GM19468 (cell line): ENCODE measurements around the gene FAM210A.

Source experiments
- ATAC-seq: cut with Tn5 transposase; IDR thresholded peaks from one replicate; pipeline ENCODE4 v1.9.1; 2021; ENCODE audit warnings: mild to moderate bottlenecking, moderate library complexity, moderate number of reproducible peaks; ENCODE audit not compliant: unreplicated experiment; ENCODE audit errors: extremely low read depth

The FAM210A gene

GRCh38 chr18:13649397-13650390, 76.7 kb downstream of the FAM210A start:
- no peak for ATAC-seq

- ATAC-seq = no peak
These were observed 78.6 kb downstream of the FAM210A start for GRCh38 chr18:13647761-13648160.

DNA sequence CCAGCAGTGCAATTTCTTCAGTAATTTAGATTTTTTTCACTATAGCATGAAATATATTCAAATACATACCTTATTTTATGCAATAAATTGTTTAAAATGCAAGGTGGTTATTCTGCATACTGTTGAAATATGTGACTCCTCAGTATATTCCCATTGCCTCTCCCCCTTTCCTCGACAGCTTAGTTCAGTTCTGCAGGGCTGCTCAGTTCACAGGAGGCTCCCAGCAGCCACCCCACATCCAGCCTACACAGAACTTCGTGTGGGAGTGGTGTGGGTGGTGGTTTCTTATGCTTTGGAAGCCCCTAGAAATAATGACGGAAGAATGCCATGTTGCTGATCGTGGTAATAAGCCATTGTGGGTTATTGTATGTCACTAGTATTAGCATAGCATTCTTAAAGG, 79.7 kb downstream of the FAM210A start:
- no peak for ATAC-seq

DNA sequence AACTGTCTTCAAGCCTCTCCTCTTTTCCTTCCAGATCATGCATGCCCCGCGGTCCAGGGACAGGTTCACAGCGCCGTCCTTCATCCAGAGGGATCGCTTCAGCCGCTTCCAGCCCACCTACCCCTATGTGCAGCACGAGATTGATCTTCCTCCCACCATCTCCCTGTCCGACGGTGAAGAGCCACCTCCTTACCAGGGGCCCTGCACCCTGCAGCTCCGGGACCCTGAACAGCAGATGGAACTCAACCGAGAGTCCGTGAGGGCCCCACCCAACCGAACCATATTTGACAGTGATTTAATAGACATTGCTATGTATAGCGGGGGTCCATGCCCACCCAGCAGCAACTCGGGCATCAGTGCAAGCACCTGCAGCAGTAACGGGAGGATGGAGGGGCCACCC, 81.3 kb downstream of the FAM210A start:
- no peak for ATAC-seq

DNA sequence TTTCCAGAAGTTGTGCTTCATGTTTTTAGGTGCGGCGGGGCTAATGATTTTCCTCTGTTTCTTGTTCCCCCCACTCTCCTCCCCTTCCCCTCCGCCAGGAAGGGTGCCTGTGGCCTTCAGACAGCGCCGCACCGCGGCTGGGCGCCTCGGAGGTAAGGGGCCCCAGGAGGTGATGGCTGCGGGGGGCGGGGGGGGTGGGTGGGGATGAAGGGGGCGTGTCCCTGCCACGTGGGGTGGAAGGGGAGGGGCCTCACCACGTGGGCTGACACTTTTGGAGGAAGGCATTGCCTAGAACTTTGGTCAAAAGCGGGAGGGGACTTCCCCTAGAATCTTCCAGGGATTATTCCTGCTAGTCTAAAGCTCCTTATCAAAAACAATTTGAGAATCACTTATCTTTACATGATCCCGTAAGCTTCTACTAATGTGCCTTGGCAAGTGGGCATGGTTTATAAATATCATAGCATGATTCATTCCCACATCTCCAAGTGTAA, 83.1 kb downstream of the FAM210A start:
- ATAC-seq = no peak

GRCh38 chr18:13642440-13642827, 83.9 kb downstream of the FAM210A start:
- ATAC-seq = no peak

GRCh38 chr18:13641551-13642439, 84.6 kb downstream of the FAM210A start:
- no peak for ATAC-seq

DNA sequence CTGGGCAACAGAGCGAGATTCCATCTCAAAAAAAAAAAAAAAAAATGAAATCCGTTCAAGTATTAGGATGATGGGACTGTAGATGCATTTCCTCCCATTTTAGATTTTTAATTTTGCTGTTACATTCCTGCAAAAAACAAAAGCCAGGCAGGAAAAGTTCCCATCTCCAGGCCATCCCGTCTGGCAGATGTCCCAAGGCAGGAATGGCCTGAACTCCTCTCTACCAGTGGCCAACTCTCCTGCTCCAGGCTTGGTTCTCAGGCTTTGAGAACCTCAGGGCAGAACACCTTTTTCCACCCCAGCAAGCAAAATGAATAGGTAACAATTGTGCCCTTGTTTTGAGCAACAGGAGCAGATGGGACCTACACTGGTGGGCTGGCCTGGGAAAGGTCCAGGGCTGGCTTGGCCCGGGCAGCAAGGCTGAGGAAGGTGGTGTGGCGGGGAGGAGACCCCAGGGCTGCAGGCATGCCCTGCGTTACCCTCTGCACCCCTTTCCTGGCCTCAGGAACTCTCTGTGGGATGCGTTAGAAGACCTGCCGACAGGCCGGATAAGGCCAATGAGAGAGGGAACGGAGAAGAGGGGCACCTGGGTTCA, 86.0 kb downstream of the FAM210A start:
- no peak for ATAC-seq

DNA sequence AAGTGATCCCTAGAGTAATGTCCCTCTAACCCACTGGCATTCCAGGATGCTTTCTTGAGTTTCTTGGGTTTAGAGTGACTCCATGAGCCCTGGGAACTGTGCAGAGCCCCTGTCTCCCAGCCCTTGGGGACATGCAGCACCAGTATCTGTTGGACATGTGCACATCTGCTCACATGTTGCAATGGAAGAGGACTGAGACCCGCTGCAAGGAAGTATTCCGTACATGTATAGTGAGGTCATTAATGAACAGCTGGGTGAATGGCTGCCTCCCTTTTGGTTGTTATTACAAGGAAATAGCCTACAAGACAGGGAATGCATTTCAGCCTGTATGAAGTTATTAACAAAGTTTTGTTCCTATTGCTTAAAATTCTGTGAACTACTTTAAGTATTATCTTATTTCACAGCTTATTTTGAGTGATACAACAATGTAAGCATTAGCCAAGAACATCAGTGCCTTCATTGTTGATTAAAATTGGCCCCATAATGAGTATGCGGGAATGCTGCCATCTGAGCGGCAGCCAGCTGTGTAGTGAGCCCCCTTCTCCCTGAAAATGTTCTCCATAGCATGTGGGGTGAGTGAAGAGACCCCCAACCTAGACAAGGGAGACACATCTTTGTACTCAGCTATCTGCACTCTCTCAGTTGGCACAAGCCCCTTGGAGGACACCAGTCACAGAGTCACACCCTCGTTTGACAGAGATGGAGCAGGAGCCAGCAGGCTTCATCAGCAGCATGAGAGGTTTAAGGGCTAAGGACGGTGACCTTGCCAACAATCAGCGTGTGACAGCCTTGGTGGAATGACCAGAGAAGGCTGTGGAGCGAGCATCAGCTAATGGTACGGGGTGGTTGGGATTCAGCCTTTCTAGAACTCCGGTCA, 87.4 kb downstream of the FAM210A start:
- no peak for ATAC-seq

- ATAC-seq = no peak
These were observed 91.3 kb downstream of the FAM210A start for GRCh38 chr18:13635046-13635445.

GRCh38 chr18:13633700-13634099, 92.7 kb downstream of the FAM210A start:
- ATAC-seq = no peak

DNA sequence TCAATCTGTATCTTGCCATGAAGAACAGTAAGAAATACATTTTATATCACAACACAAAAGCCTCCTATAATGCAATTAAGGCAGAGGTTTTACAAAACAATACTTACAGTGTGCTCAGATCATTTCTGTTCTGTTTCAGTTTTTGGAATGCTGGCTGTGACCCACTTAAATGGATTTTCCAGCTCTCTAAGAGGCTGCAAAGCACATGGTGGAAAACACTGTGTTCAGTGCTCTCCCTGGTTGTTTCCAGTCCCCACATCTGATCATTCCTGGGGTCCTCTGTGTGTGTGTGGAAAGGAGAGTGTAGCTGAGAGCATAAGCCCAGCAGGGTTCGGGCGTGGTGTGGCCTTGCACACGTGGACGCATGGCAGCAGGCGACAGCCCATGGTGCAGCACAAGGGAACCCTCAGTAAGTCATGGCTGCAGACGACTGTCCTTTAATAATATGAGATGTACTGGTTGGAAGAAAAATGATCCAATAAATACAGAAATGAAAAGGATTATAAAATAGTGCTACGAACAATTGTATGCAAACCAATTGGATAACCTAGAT, 95.6 kb downstream of the FAM210A start:
- ATAC-seq = no peak

DNA sequence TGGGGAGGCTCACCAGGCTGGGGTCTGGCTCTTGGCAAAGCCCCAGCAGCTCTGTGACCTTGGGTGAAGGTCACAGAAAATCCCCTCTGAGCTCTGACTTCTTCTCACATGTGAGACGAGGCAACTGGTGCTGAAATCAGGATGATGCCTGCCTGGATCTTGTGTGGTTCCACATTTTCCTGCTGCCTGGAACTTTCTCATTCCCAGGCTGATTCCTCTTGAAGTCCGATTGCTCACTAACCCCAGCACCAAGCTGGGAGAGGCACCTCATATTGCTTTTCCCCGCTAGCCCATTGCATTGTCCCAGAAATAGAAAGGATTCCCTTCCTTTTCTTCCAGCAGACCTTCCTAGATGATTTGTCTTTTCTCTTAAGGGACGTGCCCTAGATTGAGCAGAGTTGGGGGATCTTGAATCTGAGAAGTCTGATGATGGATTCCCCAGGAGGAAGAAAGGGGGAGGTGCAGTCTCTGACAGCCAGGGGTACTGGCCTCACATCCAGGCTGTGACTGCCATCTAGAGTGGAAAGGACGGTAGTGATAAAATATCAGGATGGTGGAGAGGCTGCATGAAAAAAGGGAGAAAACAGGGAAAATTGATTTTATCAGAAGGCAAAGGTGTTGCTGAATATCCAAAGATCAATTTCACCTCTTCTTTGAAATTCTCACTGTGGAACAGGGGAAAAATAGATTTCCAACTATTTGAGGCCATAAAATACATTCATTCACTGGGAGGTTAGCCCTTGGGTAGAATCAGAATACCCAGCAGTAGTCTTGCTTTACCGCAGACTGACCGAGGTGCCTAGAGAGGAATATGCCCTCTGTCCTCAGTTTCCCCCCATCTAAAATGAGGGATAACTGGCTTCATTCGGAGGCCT, 96.3 kb downstream of the FAM210A start:
- ATAC-seq = no peak

GRCh38 chr18:13628211-13628610, 98.1 kb downstream of the FAM210A start:
- ATAC-seq = no peak

DNA sequence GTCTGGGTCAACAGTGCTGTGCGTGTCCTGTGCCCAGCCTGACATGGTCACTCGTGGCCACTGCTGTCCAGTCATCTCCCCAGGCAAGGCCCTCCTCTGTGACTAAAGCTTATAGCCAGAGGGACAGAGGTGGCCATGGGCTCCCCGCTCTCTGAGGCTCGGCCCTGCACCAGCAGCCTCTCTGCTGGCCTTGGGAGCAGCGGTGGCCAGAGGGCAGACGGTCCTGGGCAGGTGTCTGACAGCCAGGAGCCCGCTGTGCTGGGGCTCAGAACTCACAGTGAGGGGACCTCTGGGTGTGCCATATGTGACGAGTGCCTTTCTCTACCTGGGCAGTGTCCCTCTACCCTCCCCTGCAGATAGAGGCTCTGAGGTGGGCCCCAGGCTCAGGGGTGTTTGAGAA, 98.7 kb downstream of the FAM210A start:
- no peak for ATAC-seq

DNA sequence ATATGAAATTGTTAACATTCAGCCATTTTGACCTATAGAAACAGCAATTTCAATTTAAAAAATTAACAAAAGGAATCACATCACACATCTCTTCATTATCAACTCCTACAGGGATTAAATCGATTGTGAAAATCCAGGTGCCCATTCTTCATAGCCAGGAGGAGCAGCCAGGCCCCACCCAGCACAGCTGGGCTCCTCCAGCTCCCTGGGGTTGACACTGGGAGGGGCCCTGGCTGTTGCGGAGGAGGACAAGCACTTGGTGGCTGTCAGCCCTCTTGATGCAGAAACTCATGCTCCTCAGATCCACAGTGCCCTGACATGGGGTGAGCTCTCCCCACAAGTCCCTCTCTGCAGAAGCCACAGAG, 99.8 kb downstream of the FAM210A start:
- ATAC-seq = no peak

- no peak for ATAC-seq
These were observed 100.4 kb downstream of the FAM210A start for GRCh38 chr18:13625843-13626543.

- no peak for ATAC-seq
These were observed 101.0 kb downstream of the FAM210A start for GRCh38 chr18:13625355-13625754.
